ENCODE data around the gene LHFPL6. TPM values are rescaled to one million over a fixed set of nuclear protein-coding genes. Genes with fewer than 3 reads are reported as not detected.

The LHFPL6 gene
- total RNA-seq, 4 donors from 2014 or later: 113 to 177 (median 146) TPM

- H3K27me3 ChIP-seq: no peaks in the 10 kb centered on the region
- no peak overlapping the region for H3K27ac ChIP-seq
- no peaks in the 10 kb centered on the region for H3K9me3 ChIP-seq
- WGBS, 2 donors: 59 to 60% methylated on average over 3 of the region's 3 CpGs
- no peak for DNase-seq (ENCODE audit: low spot score in 2 of 2)
- H3K4me1 ChIP-seq: peaks cover 0 to 6% (median 0%) of the 10 kb centered on the region in 4 donors
- no peaks in the 10 kb centered on the region for H3K36me3 ChIP-seq
- TF ChIP-seq POLR2A (IDR thresholded peaks at IDR 0.05) (no peak), EP300 (IDR thresholded peaks at IDR 0.05) (no peak), CTCF (IDR thresholded peaks at IDR 0.05) (no peak)
- no peak overlapping the region for H3K4me3 ChIP-seq
Measured at GRCh38 chr13:39494006-39494405, 109.0 kb downstream of the LHFPL6 start.

- Histone ChIP-seq H3K27ac (no peak overlapping the region), H3K9me3 (no peaks in the 10 kb centered on the region), H3K27me3 (no peaks in the 10 kb centered on the region), H3K4me3 (no peak overlapping the region), H3K4me1 (no peaks in the 10 kb centered on the region), H3K36me3 (no peaks in the 10 kb centered on the region)
- TF ChIP-seq POLR2A (IDR thresholded peaks at IDR 0.05) (no peak), EP300 (IDR thresholded peaks at IDR 0.05) (no peak), CTCF (IDR thresholded peaks at IDR 0.05) (no peak)
- WGBS, 2 donors: 50 to 58% methylated on average over 6 of the region's 6 CpGs
- no peak for DNase-seq (ENCODE audit: low spot score in 2 of 2)
Measured at GRCh38 chr13:39490136-39490535, 112.9 kb downstream of the LHFPL6 start.

GRCh38 chr13:39486758-39487157, 116.2 kb downstream of the LHFPL6 start:
- DNase-seq (ENCODE audit: low spot score in 2 of 2): no peak
- Histone ChIP-seq H3K36me3 (no peaks in the 10 kb centered on the region), H3K27me3 (no peaks in the 10 kb centered on the region), H3K9me3 (no peaks in the 10 kb centered on the region), H3K4me1 (peaks cover 0 to 13% (median 2%) of the 10 kb centered on the region in 4 donors), H3K27ac (no peak overlapping the region), H3K4me3 (no peak overlapping the region)
- TF ChIP-seq EP300 (IDR thresholded peaks at IDR 0.05) (no peak), POLR2A (IDR thresholded peaks at IDR 0.05) (no peak), CTCF (IDR thresholded peaks at IDR 0.05) (no peak)

- no peaks in the 10 kb centered on the region for H3K9me3 ChIP-seq
- no peak overlapping the region for H3K4me3 ChIP-seq
- DNase-seq (ENCODE audit: low spot score in 2 of 2): no peak
- H3K27ac ChIP-seq: no peak overlapping the region
- H3K27me3 ChIP-seq: no peaks in the 10 kb centered on the region
- peaks cover 0 to 18% (median 2%) of the 10 kb centered on the region in 4 donors for H3K4me1 ChIP-seq
- TF ChIP-seq EP300 (IDR thresholded peaks at IDR 0.05): no peak
- TF ChIP-seq POLR2A (IDR thresholded peaks at IDR 0.05): no peak
- no peak for TF ChIP-seq CTCF (IDR thresholded peaks at IDR 0.05)
- H3K36me3 ChIP-seq: no peaks in the 10 kb centered on the region
Measured at GRCh38 chr13:39485314-39485700, 117.7 kb downstream of the LHFPL6 start.

- no peaks in the 10 kb centered on the region for H3K36me3 ChIP-seq
- H3K27me3 ChIP-seq: no peaks in the 10 kb centered on the region
- H3K4me1 ChIP-seq: peaks cover 0 to 18% (median 2%) of the 10 kb centered on the region in 4 donors
- H3K9me3 ChIP-seq: no peaks in the 10 kb centered on the region
- no peak overlapping the region for H3K4me3 ChIP-seq
- TF ChIP-seq EP300 (IDR thresholded peaks at IDR 0.05): no peak
- TF ChIP-seq POLR2A (IDR thresholded peaks at IDR 0.05): no peak
- TF ChIP-seq CTCF (IDR thresholded peaks at IDR 0.05): no peak
- no peak for DNase-seq (ENCODE audit: low spot score in 2 of 2)
- no peak overlapping the region for H3K27ac ChIP-seq
- 90 to 92% methylated on average over 4 of the region's 4 CpGs for WGBS, 2 donors
Measured at GRCh38 chr13:39484506-39485313, 118.3 kb downstream of the LHFPL6 start.
